ENCODE data around the gene CBX8. TPM values are rescaled to one million over a fixed set of nuclear protein-coding genes. Genes with fewer than 3 reads are reported as not detected.

CBX8 gene
- total RNA-seq, 1 experiment from 2014 or later = 2.0 TPM

GRCh38 chr17:79813297-79814126 lies 16.6 kb upstream of the CBX8 start:
- peaks cover 4% of the 10 kb centered on the region; the same call in 1 of the 2 replicates for H3K36me3 Mint-ChIP-seq
- H3K4me3 Mint-ChIP-seq = peak overlapping the region; percentile 38
- H3K27me3 Mint-ChIP-seq (ENCODE audit: low read depth) = peaks cover 92% of the 10 kb centered on the region
- peaks cover 30% of the 10 kb centered on the region for H3K4me1 Mint-ChIP-seq
- H3K27ac Mint-ChIP-seq = no peak overlapping the region
- H3K9me3 Mint-ChIP-seq = no peaks in the 10 kb centered on the region
- ATAC-seq = no peak
- DNase-seq (ENCODE audit: low spot score) = no peak
- ChIA-PET POLR2A (interaction anchor here (1.6 to 7.0 kb wide), 2 partner anchors 22 to 26 kb away, joined by 5 to 68 read pairs; partner anchors contain the start of gene CBX4), CTCF (interaction anchor here (0.6 to 20.8 kb wide), 13 partner anchors 9 to 177 kb away, joined by 3 to 464 read pairs (median 4); partner anchors contain the start of genes CBX4 and CBX8)
- TF ChIP-seq E2F5 (CRISPR knock-in tag; IDR thresholded peaks at IDR 0.05) = no peak
- TF ChIP-seq ATF2 (CRISPR knock-in tag; IDR thresholded peaks at IDR 0.05; ENCODE audit: borderline replicate concordance, low read depth) = no peak
- no peak for TF ChIP-seq PRDM15 (CRISPR knock-in tag; IDR thresholded peaks at IDR 0.05)
- no peak for TF ChIP-seq GABPB1 (CRISPR knock-in tag; IDR thresholded peaks at IDR 0.05)
- TF ChIP-seq, protein P1, sequence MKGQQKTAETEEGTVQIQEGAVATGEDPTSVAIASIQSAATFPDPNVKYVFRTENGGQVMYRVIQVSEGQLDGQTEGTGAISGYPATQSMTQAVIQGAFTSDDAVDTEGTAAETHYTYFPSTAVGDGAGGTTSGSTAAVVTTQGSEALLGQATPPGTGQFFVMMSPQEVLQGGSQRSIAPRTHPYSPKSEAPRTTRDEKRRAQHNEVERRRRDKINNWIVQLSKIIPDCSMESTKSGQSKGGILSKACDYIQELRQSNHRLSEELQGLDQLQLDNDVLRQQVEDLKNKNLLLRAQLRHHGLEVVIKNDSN (CRISPR knock-in tag; IDR thresholded peaks at IDR 0.05) = no peak
- TF ChIP-seq, protein P2, sequence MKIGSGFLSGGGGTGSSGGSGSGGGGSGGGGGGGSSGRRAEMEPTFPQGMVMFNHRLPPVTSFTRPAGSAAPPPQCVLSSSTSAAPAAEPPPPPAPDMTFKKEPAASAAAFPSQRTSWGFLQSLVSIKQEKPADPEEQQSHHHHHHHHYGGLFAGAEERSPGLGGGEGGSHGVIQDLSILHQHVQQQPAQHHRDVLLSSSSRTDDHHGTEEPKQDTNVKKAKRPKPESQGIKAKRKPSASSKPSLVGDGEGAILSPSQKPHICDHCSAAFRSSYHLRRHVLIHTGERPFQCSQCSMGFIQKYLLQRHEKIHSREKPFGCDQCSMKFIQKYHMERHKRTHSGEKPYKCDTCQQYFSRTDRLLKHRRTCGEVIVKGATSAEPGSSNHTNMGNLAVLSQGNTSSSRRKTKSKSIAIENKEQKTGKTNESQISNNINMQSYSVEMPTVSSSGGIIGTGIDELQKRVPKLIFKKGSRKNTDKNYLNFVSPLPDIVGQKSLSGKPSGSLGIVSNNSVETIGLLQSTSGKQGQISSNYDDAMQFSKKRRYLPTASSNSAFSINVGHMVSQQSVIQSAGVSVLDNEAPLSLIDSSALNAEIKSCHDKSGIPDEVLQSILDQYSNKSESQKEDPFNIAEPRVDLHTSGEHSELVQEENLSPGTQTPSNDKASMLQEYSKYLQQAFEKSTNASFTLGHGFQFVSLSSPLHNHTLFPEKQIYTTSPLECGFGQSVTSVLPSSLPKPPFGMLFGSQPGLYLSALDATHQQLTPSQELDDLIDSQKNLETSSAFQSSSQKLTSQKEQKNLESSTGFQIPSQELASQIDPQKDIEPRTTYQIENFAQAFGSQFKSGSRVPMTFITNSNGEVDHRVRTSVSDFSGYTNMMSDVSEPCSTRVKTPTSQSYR (CRISPR knock-in tag; IDR thresholded peaks at IDR 0.05) = no peak
- TF ChIP-seq RORB (CRISPR knock-in tag; IDR thresholded peaks at IDR 0.05) = no peak
- no peak for TF ChIP-seq CTCF (IDR thresholded peaks at IDR 0.05)
- TF ChIP-seq, protein P3, sequence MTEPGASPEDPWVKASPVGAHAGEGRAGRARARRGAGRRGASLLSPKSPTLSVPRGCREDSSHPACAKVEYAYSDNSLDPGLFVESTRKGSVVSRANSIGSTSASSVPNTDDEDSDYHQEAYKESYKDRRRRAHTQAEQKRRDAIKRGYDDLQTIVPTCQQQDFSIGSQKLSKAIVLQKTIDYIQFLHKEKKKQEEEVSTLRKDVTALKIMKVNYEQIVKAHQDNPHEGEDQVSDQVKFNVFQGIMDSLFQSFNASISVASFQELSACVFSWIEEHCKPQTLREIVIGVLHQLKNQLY (CRISPR knock-in tag; IDR thresholded peaks at IDR 0.05) = no peak
- TF ChIP-seq AR (CRISPR knock-in tag; IDR thresholded peaks at IDR 0.05) = no peak
- TF ChIP-seq FOXK1 (CRISPR knock-in tag; IDR thresholded peaks at IDR 0.05) = no peak
- TF ChIP-seq, protein P4, sequence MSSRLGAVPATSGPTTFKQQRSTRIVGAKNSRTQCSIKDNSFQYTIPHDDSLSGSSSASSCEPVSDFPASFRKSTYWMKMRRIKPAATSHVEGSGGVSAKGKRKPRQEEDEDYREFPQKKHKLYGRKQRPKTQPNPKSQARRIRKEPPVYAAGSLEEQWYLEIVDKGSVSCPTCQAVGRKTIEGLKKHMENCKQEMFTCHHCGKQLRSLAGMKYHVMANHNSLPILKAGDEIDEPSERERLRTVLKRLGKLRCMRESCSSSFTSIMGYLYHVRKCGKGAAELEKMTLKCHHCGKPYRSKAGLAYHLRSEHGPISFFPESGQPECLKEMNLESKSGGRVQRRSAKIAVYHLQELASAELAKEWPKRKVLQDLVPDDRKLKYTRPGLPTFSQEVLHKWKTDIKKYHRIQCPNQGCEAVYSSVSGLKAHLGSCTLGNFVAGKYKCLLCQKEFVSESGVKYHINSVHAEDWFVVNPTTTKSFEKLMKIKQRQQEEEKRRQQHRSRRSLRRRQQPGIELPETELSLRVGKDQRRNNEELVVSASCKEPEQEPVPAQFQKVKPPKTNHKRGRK (CRISPR knock-in tag; IDR thresholded peaks at IDR 0.05; ENCODE audit: borderline replicate concordance) = no peak
- no peak for TF ChIP-seq ATF6 (CRISPR knock-in tag; IDR thresholded peaks at IDR 0.05)
- no peak for TF ChIP-seq TEAD1 (CRISPR knock-in tag; IDR thresholded peaks at IDR 0.05)

Data from WTC11 (cell line).